Calu3 (cell line): ENCODE results near the gene SMOC2. TPM values are rescaled to one million over a fixed set of nuclear protein-coding genes. Genes with fewer than 3 reads are reported as not detected.

Experiments
- BruUV-seq: library from RNA; stranded (reverse); fragments of 400-500 nt; replicated peaks from 2 replicates; lab custom pipeline; 2021; lab: Mats Ljungman, UMichigan
- CTCF ChIA-PET: fragments of 300-600 bp; sonication (Branson Sonifier 250); formaldehyde crosslinking; loops from one replicate; lab custom pipeline; 2022; ENCODE audit warnings: antibody characterized with exemption; lab: Charles Lee
- DNase-seq: peaks from one replicate; pipeline ENCODE4 v3.0.0; 2022
- H3K27ac Mint-ChIP-seq: one replicate; pipeline ENCODE4 v1.8.0; 2022; ENCODE audit warnings: mixed read lengths; ENCODE audit not compliant: unreplicated experiment
- H3K27me3 Mint-ChIP-seq: one replicate; pipeline ENCODE4 v1.8.0; 2022; ENCODE audit warnings: mixed read lengths; ENCODE audit not compliant: unreplicated experiment
- H3K36me3 Mint-ChIP-seq: one replicate; pipeline ENCODE4 v1.8.0; 2022; ENCODE audit warnings: mild to moderate bottlenecking, moderate library complexity, mixed read lengths; ENCODE audit not compliant: insufficient read depth, unreplicated experiment
- H3K4me1 Mint-ChIP-seq: one replicate; pipeline ENCODE4 v1.8.0; 2022; ENCODE audit warnings: mild to moderate bottlenecking, low read depth, mixed read lengths; ENCODE audit not compliant: unreplicated experiment
- H3K4me3 Mint-ChIP-seq: one replicate; pipeline ENCODE4 v1.8.0; 2022; ENCODE audit warnings: mild to moderate bottlenecking, low read depth, moderate library complexity, mixed read lengths; ENCODE audit not compliant: unreplicated experiment
- H3K9me3 Mint-ChIP-seq: one replicate; pipeline ENCODE4 v1.8.0; 2022; ENCODE audit warnings: low read depth, mixed read lengths; ENCODE audit not compliant: unreplicated experiment
- intact Hi-C: fragments of 100-400 bp; cut with micrococcal nuclease; formaldehyde crosslinking; loops from one replicate; pipeline ENCODE4 v1.10.0; 2022; ENCODE audit not compliant: unreplicated experiment
- total RNA-seq: library from RNA; stranded (reverse); gene quantifications from 2 replicates; pipeline ENCODE4 v1.2.3, GENCODE V29; 2022
- TF ChIP-seq, protein P1 (sequence below): fragments of 200-600 bp; IDR thresholded peaks from one replicate; pipeline ENCODE4 v1.8.0; 2022; ENCODE audit warnings: antibody characterized with exemption; ENCODE audit not compliant: unreplicated experiment

SMOC2 gene
- total RNA-seq, 1 experiment from 2014 or later, result 1.1 TPM

DNA sequence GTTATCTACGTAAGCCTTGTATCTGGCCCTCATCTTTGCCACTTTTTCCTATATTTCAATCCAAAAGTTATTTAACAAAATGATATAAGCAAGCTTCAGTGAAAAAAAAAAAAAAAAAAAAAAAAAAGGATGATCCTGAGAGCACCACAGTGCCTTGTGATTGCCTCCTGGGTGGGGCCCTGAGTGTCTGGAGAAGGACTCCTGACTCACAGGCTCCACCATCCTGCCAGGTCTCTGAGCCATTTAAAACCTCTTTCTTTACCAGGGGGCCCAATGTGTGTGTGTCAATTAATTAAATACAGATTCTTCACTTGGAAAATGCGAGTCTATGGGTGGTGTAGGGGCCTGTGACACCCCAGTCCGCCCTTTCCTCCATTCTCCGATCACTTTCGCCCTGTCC lies 105.2 kb downstream of the SMOC2 start:
- Mint-ChIP-seq H3K4me3 (no peak overlapping the region), H3K27me3 (no peaks in the 10 kb centered on the region), H3K4me1 (no peaks in the 10 kb centered on the region), H3K9me3 (no peaks in the 10 kb centered on the region), H3K27ac (no peak overlapping the region), H3K36me3 (no peaks in the 10 kb centered on the region)
- CTCF ChIA-PET, result interaction anchor here (1.1 kb wide), 1 partner anchor 22 kb away, joined by 5 read pairs; no protein-coding TSS in a partner anchor
- intact Hi-C loops, result no loop called here
- DNase-seq, result no peak
- TF ChIP-seq, protein P1, sequence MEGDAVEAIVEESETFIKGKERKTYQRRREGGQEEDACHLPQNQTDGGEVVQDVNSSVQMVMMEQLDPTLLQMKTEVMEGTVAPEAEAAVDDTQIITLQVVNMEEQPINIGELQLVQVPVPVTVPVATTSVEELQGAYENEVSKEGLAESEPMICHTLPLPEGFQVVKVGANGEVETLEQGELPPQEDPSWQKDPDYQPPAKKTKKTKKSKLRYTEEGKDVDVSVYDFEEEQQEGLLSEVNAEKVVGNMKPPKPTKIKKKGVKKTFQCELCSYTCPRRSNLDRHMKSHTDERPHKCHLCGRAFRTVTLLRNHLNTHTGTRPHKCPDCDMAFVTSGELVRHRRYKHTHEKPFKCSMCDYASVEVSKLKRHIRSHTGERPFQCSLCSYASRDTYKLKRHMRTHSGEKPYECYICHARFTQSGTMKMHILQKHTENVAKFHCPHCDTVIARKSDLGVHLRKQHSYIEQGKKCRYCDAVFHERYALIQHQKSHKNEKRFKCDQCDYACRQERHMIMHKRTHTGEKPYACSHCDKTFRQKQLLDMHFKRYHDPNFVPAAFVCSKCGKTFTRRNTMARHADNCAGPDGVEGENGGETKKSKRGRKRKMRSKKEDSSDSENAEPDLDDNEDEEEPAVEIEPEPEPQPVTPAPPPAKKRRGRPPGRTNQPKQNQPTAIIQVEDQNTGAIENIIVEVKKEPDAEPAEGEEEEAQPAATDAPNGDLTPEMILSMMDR, result no peak
- BruUV-seq, result no TSS peak

DNA sequence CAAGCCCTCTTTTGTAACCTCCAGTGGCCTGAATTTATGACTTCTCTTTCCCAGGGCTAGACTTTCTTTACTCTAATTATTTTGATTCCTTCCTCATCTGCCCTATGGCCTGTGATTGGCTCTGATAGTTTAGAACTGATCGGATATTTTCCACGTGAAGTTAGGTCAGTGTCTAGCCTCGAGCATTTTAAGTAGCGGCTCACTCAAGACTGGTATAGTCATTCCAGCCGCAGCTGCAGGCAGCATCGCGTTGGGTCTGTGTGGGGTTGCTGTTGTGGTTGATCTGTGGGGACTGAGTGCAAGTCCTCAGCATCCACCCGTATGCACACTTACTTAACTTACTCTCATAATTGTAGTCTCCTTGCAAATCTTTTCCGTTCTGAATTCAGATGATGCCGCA lies 105.7 kb downstream of the SMOC2 start:
- intact Hi-C loops, result no loop called here
- no peaks in the 10 kb centered on the region for H3K9me3 Mint-ChIP-seq
- CTCF ChIA-PET, result no interaction called here
- no peak overlapping the region for H3K27ac Mint-ChIP-seq
- no peaks in the 10 kb centered on the region for H3K4me1 Mint-ChIP-seq
- no peaks in the 10 kb centered on the region for H3K36me3 Mint-ChIP-seq
- no peak for DNase-seq
- no peak overlapping the region for H3K4me3 Mint-ChIP-seq
- no peaks in the 10 kb centered on the region for H3K27me3 Mint-ChIP-seq
- TF ChIP-seq, protein P1, result no peak
- no TSS peak for BruUV-seq

DNA sequence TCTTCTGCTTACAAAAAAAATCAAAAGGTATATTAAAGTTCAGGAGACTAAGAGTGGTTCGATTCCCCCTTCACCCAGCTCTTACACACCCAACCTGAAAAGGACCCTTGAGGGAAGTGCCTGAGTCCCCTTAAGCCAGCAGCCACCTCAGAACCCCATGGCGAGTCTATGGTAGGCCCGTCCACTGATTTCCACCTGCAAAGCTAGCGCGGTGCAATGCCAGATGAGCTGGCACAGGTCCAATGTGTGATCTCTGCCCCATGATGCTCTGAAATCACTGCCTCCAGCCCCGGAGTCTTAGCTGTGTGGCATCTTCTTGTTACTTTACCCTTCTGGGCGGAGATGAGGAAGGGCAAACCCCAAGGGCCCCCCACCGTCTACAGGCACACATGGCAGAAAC lies 109.3 kb downstream of the SMOC2 start:
- Mint-ChIP-seq H3K4me3 (no peak overlapping the region), H3K27me3 (no peaks in the 10 kb centered on the region), H3K36me3 (no peaks in the 10 kb centered on the region), H3K4me1 (no peaks in the 10 kb centered on the region), H3K9me3 (no peaks in the 10 kb centered on the region), H3K27ac (no peak overlapping the region)
- TF ChIP-seq, protein P1, result no peak
- intact Hi-C loops, result no loop called here
- DNase-seq, result no peak
- CTCF ChIA-PET, result interaction anchor here (0.8 kb wide), 1 partner anchor 9 kb away, joined by 3 read pairs; no protein-coding TSS in a partner anchor
- BruUV-seq, result no TSS peak

DNA sequence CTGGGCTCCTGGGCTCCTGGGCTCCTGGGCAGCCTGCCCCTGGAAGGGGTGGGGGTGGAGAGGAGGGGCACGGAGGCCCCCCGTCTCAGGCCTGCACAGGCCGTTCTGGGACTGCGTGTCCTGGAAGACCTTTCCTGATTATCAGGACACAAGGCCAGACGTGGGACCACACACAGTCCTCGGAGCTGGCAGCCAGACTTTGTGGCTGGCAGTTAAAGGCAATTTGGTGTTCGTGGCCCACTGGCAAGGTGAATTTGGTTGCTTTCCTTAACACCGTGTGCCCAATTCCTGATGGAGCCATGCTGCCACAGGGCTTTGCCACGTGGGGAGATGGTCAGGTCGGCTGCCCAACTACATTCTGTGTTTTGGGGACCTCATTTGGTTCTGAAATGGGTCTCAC lies 113.5 kb downstream of the SMOC2 start:
- H3K27me3 Mint-ChIP-seq, result no peaks in the 10 kb centered on the region
- intact Hi-C loops, result no loop called here
- TF ChIP-seq, protein P1, result no peak
- no peaks in the 10 kb centered on the region for H3K36me3 Mint-ChIP-seq
- H3K4me3 Mint-ChIP-seq, result no peak overlapping the region
- BruUV-seq, result no TSS peak
- no peaks in the 10 kb centered on the region for H3K4me1 Mint-ChIP-seq
- no peak overlapping the region for H3K27ac Mint-ChIP-seq
- no peaks in the 10 kb centered on the region for H3K9me3 Mint-ChIP-seq
- CTCF ChIA-PET, result no interaction called here
- DNase-seq, result no peak
